Heart left ventricle (tissue), 13 donors: ENCODE data around the gene TVP23C.
"Not testable (repeated sequence)": the region's sequence is repeated elsewhere in the genome, so short reads cannot be mapped to it uniquely, and the experiment has no call there.

Source experiments
- CTCF ChIP-seq, 12 donors: fragments of 200-600 bp; sonication (generic) in 4 of 12; IDR thresholded peaks; one replicate each; pipeline versions ENCODE4 v1.5.0 to v1.8.0; 2018 to 2022; ENCODE audit warnings: antibody characterized with exemption in 12 of 12, mild to moderate bottlenecking in 5 of 12
- POLR2A ChIP-seq, 2 donors: fragments of 450-650 bp; IDR thresholded peaks; one replicate each; pipeline ENCODE4 v1.6.1; 2017; ENCODE audit warnings: antibody characterized with exemption in 2 of 2, mild to moderate bottlenecking in 2 of 2, moderate library complexity in 2 of 2
- donor health status: ischemic (EF 13 %, LVEDD 7.1; RV severe dilation, severe dysfunction).
- donor health status: DM: no; HTN: yes; CAD: no.
- donor health status: DM: no; HTN: no; CAD: no.
- donor health status: ischemic (EF 25% LVEDD 6.9; RV normal size, moderate dysfunction).
- donor health status: ischemic (EF 25% LVEDD 5.7; RV mildly dilated, moderate dysfunction).
- donor health status: ischemic (EF 35%, LVEDD 5.7; RV mildly dilated, moderate dysfunction).
- donor health status: nonischemic (EF 11% LVEDD 7.7; RV severe dilation, severe dysfunction).
- donor health status: DM: yes; HTN: yes; CAD: no.
- donor health status: PGD.
- donor health status: ischemic (EF 29% LVEDD 5.4; RV normal size, mild dysfunction).
- donor health status: nonischemic (EF 23%, LVEDD 6.1; RV moderate dilation, normal function).

GRCh38 chr17:15505708-15506107 lies 57.6 kb downstream of the TVP23C start:
- not testable (repeated sequence) for TF ChIP-seq CTCF, POLR2A (IDR thresholded peaks at IDR 0.05)
